ENCODE results near the gene FSD2.

The FSD2 gene

DNA sequence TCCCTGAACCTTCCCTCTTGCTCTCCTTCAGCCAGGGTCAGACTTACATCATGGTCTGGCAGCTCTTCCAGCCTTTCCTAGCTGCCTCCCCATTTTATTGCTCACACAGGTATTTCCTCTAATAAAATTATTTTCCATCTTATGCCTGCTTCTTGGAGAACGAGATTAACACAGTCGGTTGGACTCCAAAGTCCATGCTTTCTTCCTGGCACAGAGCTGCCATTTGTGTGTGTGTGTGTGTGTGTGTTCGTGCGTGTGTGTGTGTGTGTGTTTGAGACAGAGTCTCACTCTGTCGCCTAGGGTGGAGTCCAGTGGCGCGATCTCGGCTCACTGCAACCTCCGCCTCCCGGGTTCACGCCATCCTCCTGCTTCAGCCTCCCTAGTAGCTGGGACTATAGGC is 15.5 kb downstream of the FSD2 start:
- CTCF ChIA-PET = no interaction called here
- H3K4me3 ChIP-seq (ENCODE audit: low read depth, low read length) = no peak overlapping the region
- DNase-seq (ENCODE audit: low read depth, low spot score) = no peak
- TF ChIP-seq, protein P1, sequence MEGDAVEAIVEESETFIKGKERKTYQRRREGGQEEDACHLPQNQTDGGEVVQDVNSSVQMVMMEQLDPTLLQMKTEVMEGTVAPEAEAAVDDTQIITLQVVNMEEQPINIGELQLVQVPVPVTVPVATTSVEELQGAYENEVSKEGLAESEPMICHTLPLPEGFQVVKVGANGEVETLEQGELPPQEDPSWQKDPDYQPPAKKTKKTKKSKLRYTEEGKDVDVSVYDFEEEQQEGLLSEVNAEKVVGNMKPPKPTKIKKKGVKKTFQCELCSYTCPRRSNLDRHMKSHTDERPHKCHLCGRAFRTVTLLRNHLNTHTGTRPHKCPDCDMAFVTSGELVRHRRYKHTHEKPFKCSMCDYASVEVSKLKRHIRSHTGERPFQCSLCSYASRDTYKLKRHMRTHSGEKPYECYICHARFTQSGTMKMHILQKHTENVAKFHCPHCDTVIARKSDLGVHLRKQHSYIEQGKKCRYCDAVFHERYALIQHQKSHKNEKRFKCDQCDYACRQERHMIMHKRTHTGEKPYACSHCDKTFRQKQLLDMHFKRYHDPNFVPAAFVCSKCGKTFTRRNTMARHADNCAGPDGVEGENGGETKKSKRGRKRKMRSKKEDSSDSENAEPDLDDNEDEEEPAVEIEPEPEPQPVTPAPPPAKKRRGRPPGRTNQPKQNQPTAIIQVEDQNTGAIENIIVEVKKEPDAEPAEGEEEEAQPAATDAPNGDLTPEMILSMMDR (IDR thresholded peaks at IDR 0.05; ENCODE audit: insufficient read depth, low read length, missing control alignments) = no peak
- POLR2A ChIA-PET = no interaction called here

DNA sequence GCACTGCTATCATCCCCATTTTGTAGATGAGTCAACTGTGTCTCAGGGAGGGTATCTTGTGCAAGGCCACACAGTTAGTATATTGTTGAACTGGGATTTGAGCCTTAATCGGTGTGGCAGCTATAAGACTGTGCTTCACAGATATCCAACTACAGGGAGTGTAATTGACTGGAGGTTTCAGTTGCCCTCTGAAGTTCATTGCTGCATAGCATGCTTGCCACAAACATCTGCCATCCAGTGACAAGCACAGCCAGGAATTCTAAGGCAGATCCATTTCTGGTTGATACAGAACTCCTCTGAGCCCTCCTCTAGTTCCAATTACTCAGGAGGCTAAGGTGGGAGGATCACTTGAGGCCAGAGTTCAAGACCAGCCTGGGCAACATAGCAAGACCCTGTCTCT is 16.4 kb downstream of the FSD2 start:
- TF ChIP-seq, protein P1 (IDR thresholded peaks at IDR 0.05; ENCODE audit: insufficient read depth, low read length, missing control alignments) = no peak
- ChIA-PET CTCF (no interaction called here), POLR2A (no interaction called here)
- no peak for DNase-seq (ENCODE audit: low read depth, low spot score)
- H3K4me3 ChIP-seq (ENCODE audit: low read depth, low read length) = no peak overlapping the region

DNA sequence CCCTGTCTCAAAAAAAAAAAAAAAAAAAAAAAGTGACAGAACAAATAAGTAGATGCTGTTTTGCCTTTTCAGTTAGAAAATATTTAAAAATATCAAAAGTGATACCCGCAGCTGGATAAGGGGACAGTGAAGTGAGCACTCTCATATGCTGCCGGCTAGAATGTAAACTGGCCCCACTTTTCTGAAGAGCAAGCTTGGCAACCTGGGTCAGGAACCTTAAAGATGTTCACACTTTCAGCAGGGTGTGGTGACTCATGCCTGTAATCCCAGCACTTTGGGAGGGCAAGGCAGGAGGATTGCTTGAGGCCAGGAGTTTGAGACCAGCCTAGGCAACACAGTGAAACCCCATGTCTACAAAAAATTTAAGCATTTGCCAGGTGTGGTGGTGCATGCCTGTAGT is 17.4 kb downstream of the FSD2 start:
- TF ChIP-seq, protein P1 (IDR thresholded peaks at IDR 0.05; ENCODE audit: insufficient read depth, low read length, missing control alignments) = no peak
- no peak overlapping the region for H3K4me3 ChIP-seq (ENCODE audit: low read depth, low read length)
- ChIA-PET POLR2A (no interaction called here), CTCF (no interaction called here)
- no peak for DNase-seq (ENCODE audit: low read depth, low spot score)

DNA sequence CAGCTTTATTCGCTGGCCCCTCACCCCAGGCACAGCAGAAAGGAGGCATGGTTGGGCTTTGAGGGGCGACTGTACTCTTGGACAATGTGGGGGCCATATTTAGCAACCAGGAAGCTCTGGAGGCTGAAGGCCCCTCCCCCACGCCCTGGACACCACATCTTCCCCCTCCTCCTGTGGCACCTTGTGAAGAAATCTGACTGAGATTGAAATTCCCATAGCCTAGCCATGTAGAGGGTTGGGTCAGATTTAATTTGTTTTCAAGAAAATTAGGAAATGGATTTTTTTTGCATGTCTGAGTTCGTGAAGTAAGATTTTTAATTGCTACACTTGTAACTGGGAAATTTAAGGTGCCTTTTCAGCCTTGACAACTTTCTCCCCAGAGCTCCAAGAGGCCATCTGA is 24.5 kb downstream of the FSD2 start:
- CTCF ChIA-PET = no interaction called here
- DNase-seq (ENCODE audit: low read depth, low spot score) = no peak
- POLR2A ChIA-PET = no interaction called here
- TF ChIP-seq, protein P1 (IDR thresholded peaks at IDR 0.05; ENCODE audit: insufficient read depth, low read length, missing control alignments) = no peak
- no peak overlapping the region for H3K4me3 ChIP-seq (ENCODE audit: low read depth, low read length)

DNA sequence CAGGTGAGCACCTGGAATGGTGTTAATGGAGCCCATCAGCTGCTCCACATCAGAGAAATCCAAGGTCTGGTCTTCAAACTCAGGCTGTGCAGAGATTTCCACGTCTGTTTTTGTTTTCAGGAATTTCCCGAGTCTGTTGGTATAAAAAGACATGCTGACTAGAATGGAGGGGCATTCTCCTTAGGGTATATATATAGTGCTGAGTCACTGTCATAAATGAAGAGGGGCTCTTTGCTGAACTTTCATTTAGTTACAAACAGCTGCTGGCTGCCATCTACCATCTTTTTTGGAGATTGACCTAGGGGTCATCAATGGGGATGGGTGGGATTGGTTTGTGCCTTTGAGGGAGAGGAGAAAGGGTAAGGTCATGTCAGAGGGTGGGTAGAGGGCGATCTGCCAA is 27.1 kb downstream of the FSD2 start:
- TF ChIP-seq, protein P1 (IDR thresholded peaks at IDR 0.05; ENCODE audit: insufficient read depth, low read length, missing control alignments) = no peak
- H3K4me3 ChIP-seq (ENCODE audit: low read depth, low read length) = no peak overlapping the region
- ChIA-PET POLR2A (no interaction called here), CTCF (no interaction called here)
- DNase-seq (ENCODE audit: low read depth, low spot score) = no peak

DNA sequence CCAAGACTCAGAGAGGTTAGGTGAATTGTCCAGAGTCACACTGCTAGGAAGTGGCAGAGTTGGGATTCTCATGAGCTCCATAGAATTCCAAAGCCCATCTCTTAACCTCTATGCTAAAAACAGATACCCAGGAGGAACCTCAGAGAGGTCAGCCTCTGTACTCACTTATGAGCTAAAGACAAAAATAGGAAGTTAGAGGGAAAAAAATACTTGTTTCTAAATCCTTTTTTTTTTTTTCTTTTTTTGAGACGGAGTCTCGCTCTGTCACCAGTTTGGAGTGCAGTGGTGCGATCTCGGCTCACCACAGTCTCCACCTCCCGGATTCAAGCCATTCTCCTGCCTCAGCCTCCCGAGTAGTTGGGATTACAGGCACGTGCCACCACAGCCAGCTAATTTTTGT is 31.4 kb downstream of the FSD2 start:
- POLR2A ChIA-PET = no interaction called here
- CTCF ChIA-PET = no interaction called here
- TF ChIP-seq, protein P1 (IDR thresholded peaks at IDR 0.05; ENCODE audit: insufficient read depth, low read length, missing control alignments) = no peak
- no peak overlapping the region for H3K4me3 ChIP-seq (ENCODE audit: low read depth, low read length)
- DNase-seq (ENCODE audit: low read depth, low spot score) = no peak

All from AG04449 (cell line).